Hematopoietic multipotent progenitor cell treated with erythropoietin and hydrocortisone succinate and interleukin-3 and kit ligand, for 17 days (in vitro differentiated cells): ENCODE data around the gene DNAJB14.

Source experiments
- DNase-seq: peaks from one replicate; pipeline ENCODE4 v3.0.0-alpha.2; 2015; ENCODE audit warnings: low spot score

The DNAJB14 gene

DNA sequence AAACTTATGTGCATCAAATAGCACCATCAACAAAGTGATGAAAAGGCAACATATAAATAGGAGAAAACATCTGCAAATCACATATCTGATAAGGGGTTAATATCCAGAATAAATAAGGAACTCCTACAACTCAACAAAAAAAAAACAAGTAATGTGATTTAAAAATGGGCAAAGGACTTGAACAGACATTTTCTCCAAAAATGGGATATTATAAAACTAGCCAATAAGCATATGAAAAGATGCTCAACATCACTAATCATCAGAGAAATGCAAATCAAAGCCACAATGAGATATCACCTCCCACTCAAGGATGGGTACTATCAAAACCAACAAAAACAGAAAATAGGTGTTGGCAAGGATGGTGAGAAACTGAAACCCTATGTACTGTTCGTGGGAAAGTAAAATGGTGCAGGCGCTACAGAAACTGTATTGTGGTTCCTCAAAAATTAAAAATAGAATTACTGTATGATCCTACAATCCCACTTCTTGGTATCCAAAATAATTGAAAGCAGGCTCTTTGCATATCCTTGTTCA is 2.4 kb downstream of the DNAJB14 start:
- no peak for DNase-seq

- no peak for DNase-seq
Measured at GRCh38 chr4:99938243-99938753, 8.1 kb downstream of the DNAJB14 start.

GRCh38 chr4:99934891-99935290 is 11.5 kb downstream of the DNAJB14 start:
- DNase-seq, result no peak

GRCh38 chr4:99927566-99927965 is 18.9 kb downstream of the DNAJB14 start:
- DNase-seq, result no peak

GRCh38 chr4:99921174-99921573 is 25.2 kb downstream of the DNAJB14 start:
- no peak for DNase-seq

GRCh38 chr4:99918656-99919055 is 27.8 kb downstream of the DNAJB14 start:
- DNase-seq, result no peak

DNA sequence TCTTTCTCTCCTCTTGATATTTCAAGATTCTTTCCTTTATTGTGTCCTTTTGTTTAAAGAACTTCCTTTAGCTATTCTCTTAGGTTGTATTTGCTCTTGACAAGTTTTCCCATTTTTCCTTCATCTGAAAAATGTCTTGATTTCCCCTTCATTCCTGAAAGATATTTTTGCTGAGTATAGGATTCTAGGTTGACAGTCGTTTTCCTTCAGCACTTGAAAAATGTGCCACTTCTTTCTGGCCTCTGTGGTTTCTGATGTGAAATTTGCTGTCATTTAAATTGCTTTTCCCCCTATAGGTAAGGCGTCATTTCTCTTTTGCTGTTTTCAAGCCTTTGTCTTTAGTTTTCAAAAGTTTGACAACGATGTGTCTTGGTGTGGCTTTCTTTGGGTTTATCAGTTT is 28.8 kb downstream of the DNAJB14 start:
- DNase-seq, result no peak

DNA sequence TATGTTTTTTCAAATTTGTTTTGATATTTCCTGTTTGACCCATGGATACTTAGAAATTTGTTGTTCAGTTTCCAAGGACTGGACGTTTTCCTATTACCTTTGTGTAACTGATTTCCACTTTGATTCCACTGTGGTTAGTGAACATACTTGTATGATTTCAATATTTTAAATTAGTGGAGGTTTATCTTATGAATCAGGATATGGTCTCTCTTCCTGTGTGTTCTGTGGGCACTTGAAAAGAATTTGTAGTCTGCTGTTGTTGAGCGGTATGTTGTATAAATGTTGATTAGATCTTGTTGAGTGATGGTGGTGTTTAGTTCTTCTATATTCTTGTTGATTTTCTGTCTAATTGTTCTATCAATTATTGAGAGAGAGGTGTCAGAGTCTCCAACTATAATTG is 31.0 kb downstream of the DNAJB14 start:
- DNase-seq, result no peak

DNA sequence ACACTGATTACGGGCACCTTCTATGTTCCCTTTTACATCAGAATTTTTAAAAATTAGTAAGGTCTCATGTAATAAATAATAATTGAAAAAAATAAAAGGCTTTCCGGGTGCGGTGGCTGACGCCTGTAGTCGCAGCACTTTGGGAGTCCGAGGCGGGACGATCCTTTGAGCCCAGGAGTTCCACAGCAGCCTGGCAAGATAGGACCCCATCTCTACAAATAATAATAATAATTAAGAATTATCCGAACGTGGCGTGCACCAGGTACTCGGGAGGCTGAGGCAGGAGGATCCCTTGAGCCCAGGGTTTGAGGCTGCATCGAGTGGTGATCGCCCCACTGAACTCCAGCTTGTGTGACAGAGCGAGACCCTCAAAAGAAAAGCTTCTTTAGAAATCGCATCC is 51.4 kb downstream of the DNAJB14 start:
- DNase-seq, result no peak

DNA sequence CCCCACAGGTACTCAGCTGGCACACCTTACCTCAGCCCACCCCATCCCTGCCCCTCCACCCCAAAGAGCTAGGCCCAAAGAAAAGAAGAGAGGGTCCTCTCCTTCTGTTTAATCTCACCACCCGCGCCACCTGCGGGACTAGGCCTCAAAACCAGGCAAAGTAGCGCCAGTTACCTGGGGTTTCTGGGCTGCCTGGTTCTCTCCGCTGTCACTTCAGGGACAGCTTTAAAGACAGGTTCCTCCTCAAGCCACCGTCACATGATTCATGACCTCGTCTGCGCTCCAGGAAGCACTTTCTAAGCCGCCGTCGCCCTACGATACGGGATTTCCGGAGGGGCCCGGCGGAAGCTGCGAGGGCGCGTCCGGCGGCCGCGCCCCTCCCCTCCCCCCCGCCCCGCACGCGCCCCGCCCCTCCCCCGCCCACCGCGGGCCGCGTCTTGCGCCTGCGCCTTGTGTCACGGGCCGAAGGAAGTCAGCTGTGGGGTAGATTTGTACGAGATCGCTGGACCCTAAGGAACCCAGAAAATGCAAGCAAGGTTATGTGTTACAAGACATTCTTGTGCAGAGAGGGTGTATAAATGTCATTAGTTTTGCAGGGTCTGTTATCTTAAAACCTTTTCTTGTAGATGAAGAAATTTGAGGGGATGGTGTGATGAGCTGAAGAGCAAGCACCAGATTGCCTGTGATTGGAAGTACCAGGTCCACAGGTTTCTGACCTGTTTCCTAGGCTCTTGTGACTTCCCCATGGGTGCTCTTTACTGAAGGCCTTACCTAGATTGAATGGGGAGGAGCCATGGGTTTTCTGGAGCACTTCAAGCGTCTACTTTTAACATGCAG is 52.0 kb downstream of the DNAJB14 start, which contains the start of gene LAMTOR3:
LAMTOR3 (minus strand) TSS at position 267 of the 837 bp plus-strand sequence. CDS start 464 bp downstream, outside the sequence.
- peak; percentile 93 for DNase-seq

- no peak for DNase-seq
Measured at GRCh38 chr4:99893839-99894160, 52.6 kb downstream of the DNAJB14 start.

GRCh38 chr4:99893029-99893428 is 53.4 kb downstream of the DNAJB14 start:
- DNase-seq, result peak; percentile 19

- peak; percentile 28 for DNase-seq
Measured at GRCh38 chr4:99891351-99891750, 55.1 kb downstream of the DNAJB14 start.

- DNase-seq, result no peak
Measured at GRCh38 chr4:99887837-99888236, 58.6 kb downstream of the DNAJB14 start.

DNA sequence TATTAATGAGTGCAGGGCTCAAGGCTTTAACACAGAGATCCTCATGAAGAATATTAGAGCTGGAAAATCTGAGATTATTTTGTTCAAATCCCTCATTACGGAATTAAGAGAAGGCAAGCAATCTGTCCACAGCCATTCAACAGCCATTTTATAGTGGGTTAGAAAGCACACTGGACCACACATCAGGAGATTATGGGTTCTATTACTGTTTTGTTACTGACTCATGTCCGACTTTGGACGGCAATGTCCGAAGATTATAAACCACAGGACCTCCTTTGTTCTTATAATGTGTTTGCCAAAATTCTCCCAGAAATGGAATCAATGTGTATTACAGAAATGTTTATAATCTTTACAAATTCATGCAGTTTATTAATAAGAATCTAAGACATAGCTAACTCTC is 60.3 kb downstream of the DNAJB14 start:
- no peak for DNase-seq

- DNase-seq, result no peak
Measured at GRCh38 chr4:99885687-99886086, 60.7 kb downstream of the DNAJB14 start.

DNA sequence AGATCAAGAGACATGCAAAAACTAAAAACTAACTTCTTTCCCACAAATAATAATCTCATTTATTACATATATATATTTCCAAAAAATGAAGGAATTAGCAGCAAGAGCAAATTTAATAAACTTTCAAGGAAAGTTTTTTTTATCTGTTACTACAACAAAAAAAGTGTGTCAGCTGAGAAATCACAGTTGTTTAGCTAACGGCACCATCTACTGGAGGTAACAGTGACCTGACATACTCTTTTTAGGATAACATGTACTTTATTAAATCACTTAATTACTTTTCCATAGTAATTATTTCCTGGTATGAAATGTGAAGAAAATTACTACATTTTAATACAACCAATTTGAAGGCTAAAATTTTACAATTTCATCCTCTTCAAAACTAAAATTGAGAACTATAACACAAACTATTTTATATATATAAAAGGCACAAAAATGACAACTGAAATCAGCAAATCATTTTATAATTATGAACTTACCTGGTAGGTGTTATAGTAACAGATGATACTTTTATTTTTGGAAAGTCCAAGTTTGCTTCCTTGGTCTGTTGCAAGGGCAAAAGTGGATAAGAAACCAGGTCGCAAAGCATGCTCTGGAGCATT is 61.3 kb downstream of the DNAJB14 start:
- peak; percentile 41 for DNase-seq

- no peak for DNase-seq
Measured at GRCh38 chr4:99879458-99879857, 67.0 kb downstream of the DNAJB14 start.

- no peak for DNase-seq
Measured at GRCh38 chr4:99878604-99879003, 67.8 kb downstream of the DNAJB14 start.

DNA sequence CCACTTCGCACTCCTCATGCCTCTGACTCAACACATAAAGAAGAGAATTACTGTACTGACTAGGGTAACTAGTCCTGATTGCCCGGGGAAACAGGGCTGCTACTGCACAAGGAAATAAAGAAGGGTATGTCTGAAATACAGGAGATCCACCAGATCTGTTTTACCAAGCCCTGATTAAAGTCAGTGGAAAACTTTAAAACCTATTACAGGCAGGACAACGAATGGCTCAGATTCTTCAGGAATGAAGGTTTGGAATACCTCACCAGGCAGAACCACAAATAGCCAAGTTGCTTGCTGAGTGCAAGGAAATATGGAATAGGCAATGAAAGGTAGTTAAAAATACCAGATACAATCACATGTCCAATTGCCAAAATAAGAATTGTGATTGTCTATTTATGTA is 69.5 kb downstream of the DNAJB14 start:
- DNase-seq, result no peak

DNA sequence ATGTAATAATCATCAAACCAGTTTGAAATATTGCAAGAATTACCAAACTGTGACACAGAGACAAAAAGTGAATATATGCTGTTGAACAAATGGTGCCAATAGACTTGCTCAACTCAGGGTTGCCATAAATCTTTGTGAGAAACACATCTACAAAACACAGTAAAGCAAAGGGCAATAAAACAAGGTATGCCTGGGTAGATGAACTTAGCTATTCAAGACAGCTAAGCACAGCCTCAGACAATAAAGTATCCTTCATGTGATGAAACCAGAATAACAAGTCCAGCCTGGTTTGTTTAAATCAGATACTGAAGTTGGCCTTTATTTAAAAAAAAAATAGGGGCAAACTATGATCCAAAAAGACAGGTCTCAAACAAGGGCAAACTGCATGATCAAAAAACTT is 71.3 kb downstream of the DNAJB14 start:
- DNase-seq, result no peak

DNA sequence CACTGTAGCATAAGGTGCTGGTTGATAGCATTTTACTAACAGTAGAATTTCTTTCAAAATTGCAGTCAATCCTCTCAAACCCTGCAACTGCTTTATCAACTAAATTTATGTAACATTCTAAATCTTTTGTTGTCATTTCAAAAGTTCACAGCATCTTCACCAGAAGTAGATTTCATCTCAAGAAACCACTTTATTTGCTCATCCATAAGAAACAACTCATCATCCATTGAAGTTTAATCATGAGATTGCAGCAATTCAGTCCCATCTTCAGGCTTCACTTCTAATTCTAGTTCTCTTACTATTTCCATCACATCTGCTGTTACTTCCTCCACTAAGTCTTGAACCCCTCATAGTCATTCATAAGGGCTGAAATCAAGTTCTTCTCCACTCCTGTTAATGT is 73.8 kb downstream of the DNAJB14 start:
- DNase-seq, result no peak

DNA sequence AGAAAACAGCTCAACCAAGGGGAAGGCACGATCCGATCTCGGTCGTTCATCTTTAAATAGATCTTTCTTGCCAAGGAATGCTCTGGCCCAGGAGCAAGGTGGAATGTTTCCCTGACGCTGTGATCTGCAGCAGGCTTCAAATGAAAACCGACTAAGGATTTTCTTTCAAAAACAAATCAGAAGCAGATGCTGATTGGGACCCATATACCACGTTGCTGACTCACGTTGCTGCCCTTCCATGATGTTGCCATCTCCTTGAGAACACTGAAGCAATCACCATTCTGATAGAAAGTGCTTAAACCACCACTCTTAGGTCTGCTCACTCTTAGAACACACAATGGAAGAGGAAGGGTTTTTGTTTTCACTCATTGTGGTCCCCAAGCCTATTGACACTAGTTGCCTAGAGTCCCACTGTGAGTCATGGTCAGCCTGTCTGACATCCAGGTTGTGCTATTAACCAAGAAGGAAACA is 78.3 kb downstream of the DNAJB14 start:
- no peak for DNase-seq
